HG03460 (cell line): Measurements from ENCODE around the gene GJA1.

Experiments used
- ATAC-seq: cut with Tn5 transposase; IDR thresholded peaks from one replicate; pipeline ENCODE4 v1.9.1; 2021; ENCODE audit not compliant: unreplicated experiment

GJA1 gene

DNA sequence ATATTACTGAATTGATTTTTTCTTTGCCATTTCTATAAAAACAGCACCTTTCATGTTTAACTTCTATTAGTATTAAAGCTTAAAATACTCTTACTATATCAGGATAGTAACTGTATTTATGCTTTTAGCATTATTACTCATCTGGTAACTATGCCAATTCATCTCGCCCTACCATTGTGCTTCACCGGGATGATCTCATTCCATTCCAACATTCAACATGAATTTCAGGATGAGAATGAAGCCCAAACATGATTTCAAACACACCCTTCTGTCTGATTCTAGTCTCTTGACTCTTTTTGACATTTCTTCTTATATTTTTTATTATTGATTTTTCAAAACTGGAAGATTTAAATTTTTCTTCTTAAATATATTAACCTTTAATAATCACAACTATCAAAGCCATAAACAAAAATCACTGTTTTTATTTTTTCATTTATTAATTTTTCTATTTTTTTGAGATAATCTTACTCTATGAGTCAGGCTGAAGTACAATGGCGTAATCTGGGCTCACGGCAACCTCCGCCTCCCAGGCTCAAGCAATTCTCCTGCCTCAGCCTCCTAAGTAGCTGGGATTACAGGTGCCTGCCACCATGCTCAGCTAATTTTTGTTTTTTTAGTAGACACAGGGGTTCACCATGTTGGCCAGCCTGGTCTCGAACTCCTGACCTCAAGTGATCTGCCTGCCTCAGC is 46.7 kb downstream of the GJA1 start:
- no peak for ATAC-seq

- ATAC-seq: no peak
Measured at GRCh38 chr6:121482751-121483150, 47.3 kb downstream of the GJA1 start.

DNA sequence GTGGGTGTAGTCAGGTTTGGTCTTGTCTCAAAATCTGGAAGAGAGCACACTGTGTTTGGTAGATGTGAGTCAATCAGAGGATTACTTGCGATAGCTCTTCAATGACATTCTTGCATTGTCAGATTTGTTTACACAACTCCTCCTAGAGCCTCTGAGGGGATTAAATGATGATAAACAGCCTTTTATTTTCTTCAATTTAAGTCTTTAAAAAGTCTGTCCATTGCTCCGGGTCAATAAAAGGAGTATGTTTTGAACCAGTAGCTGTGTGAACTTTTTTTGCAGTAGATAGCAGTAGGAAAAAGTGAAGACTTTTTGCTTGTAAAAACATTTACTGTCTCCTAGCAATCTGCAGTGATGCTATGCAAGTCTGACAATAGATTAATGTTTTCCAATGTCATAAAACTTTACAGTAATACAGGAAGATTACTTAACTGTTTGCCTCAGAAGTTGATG is 49.9 kb downstream of the GJA1 start:
- no peak for ATAC-seq

DNA sequence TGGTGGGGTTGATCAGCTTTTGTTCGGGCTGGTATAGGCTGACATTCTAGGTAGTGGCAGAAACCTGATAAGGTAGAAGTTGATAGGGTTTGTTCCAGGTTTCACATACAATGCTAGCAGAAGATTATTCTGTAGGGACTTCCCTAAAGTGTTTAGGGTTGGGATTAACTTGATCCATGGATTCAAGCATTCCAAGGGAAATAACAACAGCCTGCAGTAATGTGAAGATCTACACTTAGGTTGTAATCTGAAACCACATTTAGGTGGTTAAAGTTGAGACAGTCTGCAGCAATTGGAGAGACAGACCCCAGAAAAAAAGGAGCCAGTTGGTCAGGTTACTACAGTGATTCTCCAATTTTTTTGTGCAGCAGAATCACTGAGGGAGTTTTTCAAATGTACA is 56.1 kb downstream of the GJA1 start:
- no peak for ATAC-seq

DNA sequence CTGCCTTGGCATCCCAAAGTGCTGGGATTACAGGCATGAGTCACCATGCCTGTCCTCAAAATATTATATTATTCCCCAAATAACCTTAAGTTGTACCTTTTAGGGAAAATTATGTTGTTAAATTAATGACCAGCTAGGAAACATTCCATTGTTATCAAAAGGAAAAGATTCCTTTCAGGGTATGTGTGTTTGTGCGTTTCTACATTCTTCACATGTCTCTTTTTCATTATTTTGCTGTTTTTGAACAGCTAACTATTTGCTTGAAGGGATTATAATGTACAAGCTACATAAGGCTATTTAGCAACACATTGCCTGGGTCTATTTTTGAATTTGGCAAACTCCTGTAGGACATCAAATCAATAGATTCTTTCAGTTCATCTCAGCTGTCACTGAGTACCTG is 57.1 kb downstream of the GJA1 start:
- ATAC-seq: no peak

DNA sequence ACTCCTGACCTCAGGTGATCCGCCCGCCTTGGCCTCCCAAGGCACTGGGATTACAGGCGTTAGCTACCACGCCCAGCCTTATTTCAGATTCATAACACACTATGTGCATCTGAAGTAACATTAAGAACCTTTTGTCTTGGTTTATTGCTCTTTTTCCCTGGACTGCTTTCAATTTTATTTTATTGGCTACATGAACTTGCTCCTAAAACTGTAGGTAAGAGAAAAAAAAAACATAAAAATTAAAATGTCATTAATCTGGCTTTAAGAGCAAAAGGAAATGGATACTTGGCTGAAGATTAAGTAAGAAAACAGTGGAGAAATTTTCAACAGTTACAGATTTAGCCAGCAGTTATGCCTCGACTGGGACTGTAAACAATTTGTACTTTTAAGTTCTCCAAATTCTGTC is 62.5 kb downstream of the GJA1 start:
- ATAC-seq: no peak

- ATAC-seq: no peak
Measured at GRCh38 chr6:121498481-121499276, 63.2 kb downstream of the GJA1 start.
